Adipose tissue (tissue), 3 donors: ENCODE results near the gene ZNF14. TPM values are rescaled to one million over a fixed set of nuclear protein-coding genes. Genes with fewer than 3 reads are reported as not detected.
"Not testable (repeated sequence)": the region's sequence is repeated elsewhere in the genome, so short reads cannot be mapped to it uniquely, and the experiment has no call there.

ENCODE experiments used
- H3K27ac ChIP-seq: one replicate; pipeline ENCODE4 v1.5.1; 2013; ENCODE audit warnings: low read depth, low read length
- WGBS, 3 donors: extraction: QIAGEN DNeasy Blood & Tissue Kit; methylation state at CpG; one replicate each; pipeline ENCODE4 v1.1.7; 2013; 5-methylcytosine and 5-hydroxymethylcytosine counted together
- polyA plus RNA-seq, 3 donors: library from polyadenylated mRNA; stranded (reverse); fragments of 200-250 nt; gene quantifications; one replicate each; pipeline ENCODE4 v1.2.3, GENCODE V29; 2013
- donor health status: healthy with polysubstance abuse.
- donor health status: Bipolar disorder and iron deficiency.
- donor health status: healthy.

The ZNF14 gene
- polyA plus RNA-seq, 3 donors: 1.3 to 2.2 (median 1.8) TPM

- 99 to 100% (median 99%) methylated on average over 2 of the region's 2 CpGs for WGBS, 3 donors
- H3K27ac ChIP-seq: no peak overlapping the region
Observed at GRCh38 chr19:19710506-19710905, 22.4 kb downstream of the ZNF14 start.

GRCh38 chr19:19704836-19705235, 28.1 kb downstream of the ZNF14 start:
- WGBS, 3 donors: 85 to 92% (median 91%) methylated on average over 5 to 6 of the region's 6 CpGs
- H3K27ac ChIP-seq: no peak overlapping the region

- not testable (repeated sequence) for H3K27ac ChIP-seq
- 86 to 100% (median 97%) methylated on average over 1 of the region's 1 CpG for WGBS, 3 donors
Observed at GRCh38 chr19:19700493-19700892, 32.4 kb downstream of the ZNF14 start.

- H3K27ac ChIP-seq: no peak overlapping the region
- WGBS, 3 donors: 82 to 93% (median 90%) methylated on average over 5 of the region's 5 CpGs
Observed at GRCh38 chr19:19697589-19697988, 35.3 kb downstream of the ZNF14 start.

- H3K27ac ChIP-seq: no peak overlapping the region
- 76 to 84% (median 78%) methylated on average over 2 of the region's 2 CpGs for WGBS, 3 donors
Observed at GRCh38 chr19:19696386-19696785, 36.5 kb downstream of the ZNF14 start.

GRCh38 chr19:19691683-19692082, 41.2 kb downstream of the ZNF14 start:
- no peak overlapping the region for H3K27ac ChIP-seq
- 86 to 93% (median 90%) methylated on average over 10 of the region's 10 CpGs for WGBS, 3 donors

GRCh38 chr19:19689023-19689422, 43.9 kb downstream of the ZNF14 start:
- not testable (repeated sequence) for H3K27ac ChIP-seq
- 98 to 99% (median 98%) methylated on average over 10 of the region's 10 CpGs for WGBS, 3 donors

- 97 to 100% (median 98%) methylated on average over 3 of the region's 3 CpGs for WGBS, 3 donors
- no peak overlapping the region for H3K27ac ChIP-seq
Observed at GRCh38 chr19:19687090-19687489, 45.8 kb downstream of the ZNF14 start.

- WGBS, 3 donors: 96 to 99% (median 97%) methylated on average over 6 of the region's 6 CpGs
- no peak overlapping the region for H3K27ac ChIP-seq
Observed at GRCh38 chr19:19686580-19686979, 46.3 kb downstream of the ZNF14 start.

GRCh38 chr19:19686119-19686518, 46.8 kb downstream of the ZNF14 start:
- H3K27ac ChIP-seq: not testable (repeated sequence)
- WGBS, 3 donors: 97 to 98% (median 98%) methylated on average over 15 of the region's 15 CpGs

GRCh38 chr19:19679176-19680073, 53.5 kb downstream of the ZNF14 start:
- no peak overlapping the region for H3K27ac ChIP-seq
- WGBS, 3 donors: 97 to 99% (median 98%) methylated on average over 20 of the region's 20 CpGs

- no peak overlapping the region for H3K27ac ChIP-seq
- 93 to 97% (median 96%) methylated on average over 7 of the region's 7 CpGs for WGBS, 3 donors
Observed at GRCh38 chr19:19677579-19677978, 55.3 kb downstream of the ZNF14 start.

GRCh38 chr19:19674315-19674714, 58.6 kb downstream of the ZNF14 start:
- 99 to 100% (median 99%) methylated on average over 6 of the region's 6 CpGs for WGBS, 3 donors
- H3K27ac ChIP-seq: no peak overlapping the region

- no peak overlapping the region for H3K27ac ChIP-seq
- 91 to 99% (median 93%) methylated on average over 3 of the region's 3 CpGs for WGBS, 3 donors
Observed at GRCh38 chr19:19672816-19673215, 60.1 kb downstream of the ZNF14 start.

GRCh38 chr19:19670070-19670551, 62.8 kb downstream of the ZNF14 start:
- 69 to 82% (median 81%) methylated on average over 10 of the region's 10 CpGs for WGBS, 3 donors
- H3K27ac ChIP-seq: no peak overlapping the region

GRCh38 chr19:19668230-19669012, 64.5 kb downstream of the ZNF14 start, which contains the start of gene ZNF101:
ZNF101 (plus strand) TSS chr19:19668839; CDS start chr19:19668964, 125 bp downstream.
- 1 to 6% (median 2%) methylated on average over 33 to 36 of the region's 36 CpGs for WGBS, 3 donors
- no peak within 1 kb of the TSS for H3K27ac ChIP-seq

GRCh38 chr19:19665420-19665948, 67.4 kb downstream of the ZNF14 start:
- not testable (repeated sequence) for H3K27ac ChIP-seq
- 97 to 99% (median 97%) methylated on average over 22 of the region's 22 CpGs for WGBS, 3 donors

GRCh38 chr19:19663256-19664120, 69.4 kb downstream of the ZNF14 start, which contains the start of gene ATP13A1:
ATP13A1 (minus strand) TSS chr19:19663676; CDS start chr19:19663666, 10 bp downstream.
- peak within 1 kb of the TSS; percentile 92 for H3K27ac ChIP-seq
- 0 to 1% (median 0%) methylated on average over 72 to 85 of the region's 85 CpGs for WGBS, 3 donors
